NB4 (cell line): ENCODE measurements around the gene CTDNEP1.

ENCODE experiments used
- POLR2A ChIP-seq: IDR thresholded peaks from 2 replicates; pipeline ENCODE4 v1.6.1; 2011; ENCODE audit warnings: mild to moderate bottlenecking; ENCODE audit not compliant: insufficient read length; ENCODE audit errors: extremely low read depth
- TF ChIP-seq, protein P1 (sequence below): IDR thresholded peaks from one replicate; pipeline ENCODE4 v1.5.1; 2012; ENCODE audit warnings: low read depth, low read length

DNA sequence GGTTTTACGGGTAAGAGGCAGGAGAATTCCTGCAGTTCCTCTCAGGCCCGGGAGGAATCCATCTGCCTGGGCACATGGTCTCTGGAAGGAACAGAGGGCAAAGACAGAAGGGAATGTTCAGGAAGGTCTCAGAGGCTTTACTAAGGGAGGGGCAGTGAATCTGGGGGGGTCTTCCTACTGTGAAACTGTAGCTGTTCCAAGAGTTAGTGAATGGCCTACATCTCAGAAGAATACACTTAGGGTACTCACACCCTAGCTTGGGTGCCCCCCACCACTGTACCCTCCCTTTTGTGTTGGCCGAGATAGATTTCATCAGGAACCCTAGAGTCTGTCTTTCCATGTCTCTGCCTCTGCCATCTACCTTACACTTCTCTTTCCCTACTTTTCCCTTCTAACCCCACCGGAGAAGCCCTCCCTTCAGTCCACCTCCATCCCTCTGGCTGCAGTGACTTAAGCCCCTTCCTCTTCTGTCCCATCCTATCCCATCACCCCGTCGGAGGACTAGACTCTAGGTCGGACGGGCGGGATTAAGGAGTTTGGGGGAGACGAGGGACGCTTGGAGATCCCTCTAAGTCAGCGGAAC lies 32.2 kb downstream of the CTDNEP1 start:
- TF ChIP-seq, protein P1, sequence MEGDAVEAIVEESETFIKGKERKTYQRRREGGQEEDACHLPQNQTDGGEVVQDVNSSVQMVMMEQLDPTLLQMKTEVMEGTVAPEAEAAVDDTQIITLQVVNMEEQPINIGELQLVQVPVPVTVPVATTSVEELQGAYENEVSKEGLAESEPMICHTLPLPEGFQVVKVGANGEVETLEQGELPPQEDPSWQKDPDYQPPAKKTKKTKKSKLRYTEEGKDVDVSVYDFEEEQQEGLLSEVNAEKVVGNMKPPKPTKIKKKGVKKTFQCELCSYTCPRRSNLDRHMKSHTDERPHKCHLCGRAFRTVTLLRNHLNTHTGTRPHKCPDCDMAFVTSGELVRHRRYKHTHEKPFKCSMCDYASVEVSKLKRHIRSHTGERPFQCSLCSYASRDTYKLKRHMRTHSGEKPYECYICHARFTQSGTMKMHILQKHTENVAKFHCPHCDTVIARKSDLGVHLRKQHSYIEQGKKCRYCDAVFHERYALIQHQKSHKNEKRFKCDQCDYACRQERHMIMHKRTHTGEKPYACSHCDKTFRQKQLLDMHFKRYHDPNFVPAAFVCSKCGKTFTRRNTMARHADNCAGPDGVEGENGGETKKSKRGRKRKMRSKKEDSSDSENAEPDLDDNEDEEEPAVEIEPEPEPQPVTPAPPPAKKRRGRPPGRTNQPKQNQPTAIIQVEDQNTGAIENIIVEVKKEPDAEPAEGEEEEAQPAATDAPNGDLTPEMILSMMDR: no peak
- TF ChIP-seq POLR2A: no peak
